Measurements from ENCODE around the gene AOAH.

DNA sequence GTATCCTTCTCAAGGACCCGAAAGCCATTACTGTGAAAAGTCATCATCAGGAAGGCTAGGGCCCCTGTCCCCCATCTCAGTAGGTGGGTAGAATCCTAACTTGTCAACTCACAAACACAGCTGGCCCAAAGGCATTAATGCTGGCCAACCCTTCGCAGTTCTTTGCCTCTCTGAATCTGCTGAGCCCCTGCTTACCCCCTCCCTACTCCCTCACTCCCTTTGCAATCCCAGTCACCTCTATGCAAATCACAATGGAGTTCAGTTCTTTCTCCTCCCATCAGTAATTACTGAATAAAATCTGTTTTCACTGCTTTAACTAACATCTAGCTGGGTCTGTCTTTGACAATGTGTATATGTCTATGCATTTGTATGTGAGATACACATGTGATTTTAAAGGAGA lies 38.1 kb upstream of the AOAH start:
- TF ChIP-seq EZH2phosphoT487 (IDR thresholded peaks at IDR 0.05; ENCODE audit: borderline replicate concordance, low read length) (no peak), CTCF (IDR thresholded peaks at IDR 0.05; ENCODE audit: low read depth, low read length, poor library complexity, severe bottlenecking) (no peak)

Measured in DOHH2 (cell line).